EL (cell line): Measurements from ENCODE around the gene UTY.

Experiments used
- DNase-seq: peaks from one replicate; pipeline ENCODE4 v3.0.0-alpha.2; 2016

Gene UTY

GRCh38 chrY:13479828-13480227 lies at the start of gene UTY:
Gene UTY, minus strand, starts transcription at chrY:13480033. Its CDS starts 368 bp downstream, at chrY:13479665.
- DNase-seq: peak; percentile 87

GRCh38 chrY:13520474-13520873 lies 40.6 kb upstream of the UTY start:
- DNase-seq: no peak

DNA sequence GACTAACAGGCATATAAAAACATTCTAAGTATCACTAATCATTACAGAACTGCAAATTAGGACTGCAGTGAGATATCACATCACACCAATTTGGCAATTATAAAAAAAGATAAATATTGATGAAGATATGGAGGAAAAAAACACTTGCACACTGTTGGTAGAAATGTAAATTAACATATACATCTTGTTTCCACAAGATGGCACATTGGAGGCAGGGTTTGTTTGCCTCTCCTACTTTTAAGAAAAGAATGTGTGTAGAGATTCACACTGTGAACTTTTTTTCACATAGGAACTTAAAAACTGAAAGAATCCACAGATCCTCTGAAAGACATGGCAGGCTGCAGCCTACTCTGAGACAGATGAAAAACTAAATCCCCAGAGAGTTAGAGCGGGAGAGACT lies 21.4 kb upstream of the UTY start:
- DNase-seq: no peak

GRCh38 chrY:13493737-13494136 lies 13.9 kb upstream of the UTY start:
- DNase-seq: no peak

- no peak for DNase-seq
These were observed 12.6 kb upstream of the UTY start for GRCh38 chrY:13492408-13492807.

DNA sequence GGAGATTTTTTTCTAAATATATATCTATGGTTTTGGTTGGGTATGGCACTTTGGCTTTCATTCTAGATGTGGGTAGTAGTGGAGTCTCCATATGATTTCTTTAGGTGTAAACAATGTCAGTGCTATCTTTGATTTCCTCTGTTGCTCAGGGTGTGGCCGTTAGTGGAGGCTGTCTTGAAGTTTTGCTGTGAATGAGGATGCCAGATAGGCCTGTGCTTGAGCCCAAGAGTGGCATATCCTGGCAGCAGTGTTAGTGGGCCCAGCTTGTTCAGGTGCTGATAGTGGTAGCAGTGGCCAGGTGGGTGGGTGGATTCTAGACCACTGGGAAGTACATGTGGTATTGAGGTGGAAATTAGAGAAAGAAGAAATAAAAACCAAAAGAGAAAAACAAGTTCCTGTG lies 8.9 kb upstream of the UTY start:
- DNase-seq: no peak

GRCh38 chrY:13479121-13479711 lies 617 bp downstream of the UTY start:
- peak; percentile 37 for DNase-seq

GRCh38 chrY:13478126-13478785 lies 1.6 kb downstream of the UTY start:
- DNase-seq: peak; percentile 73

DNA sequence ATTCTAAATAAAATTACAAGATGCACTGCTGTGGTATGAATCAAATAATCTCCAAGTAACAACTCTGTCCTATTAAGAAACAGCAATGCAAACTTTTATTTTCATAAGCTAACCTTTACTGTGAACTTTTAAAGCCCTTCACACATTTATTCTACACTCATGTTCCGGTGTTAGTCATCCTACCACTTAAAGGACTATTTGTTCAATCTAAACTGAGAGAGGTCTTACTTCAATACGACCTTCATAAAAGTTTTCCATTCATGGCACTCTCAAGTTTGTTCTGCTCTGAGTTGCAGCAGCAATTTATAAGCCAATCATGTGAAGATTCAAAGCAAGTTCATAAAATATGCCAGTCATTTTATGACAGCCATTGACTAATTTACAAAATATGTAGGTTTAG lies 4.8 kb downstream of the UTY start:
- peak; percentile 9 for DNase-seq

DNA sequence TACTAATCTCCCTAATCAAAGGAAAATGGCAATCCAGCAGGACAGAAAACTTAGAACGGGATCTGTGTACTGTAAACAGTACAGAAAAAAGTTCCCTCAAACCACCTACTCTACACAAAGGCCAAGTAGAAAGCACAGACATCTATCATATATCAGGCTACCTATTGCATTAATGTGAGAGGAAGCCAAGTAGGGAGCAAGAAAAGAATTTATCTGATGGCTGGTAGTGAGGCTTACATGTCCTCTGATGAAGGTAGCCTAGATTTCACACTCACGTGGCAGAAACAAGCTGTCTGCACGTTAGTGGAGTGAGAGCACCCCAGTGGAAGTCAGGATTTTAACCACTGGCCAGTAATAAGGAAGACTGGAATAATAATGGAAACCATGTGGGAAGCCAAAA lies 28.3 kb downstream of the UTY start:
- DNase-seq: no peak

DNA sequence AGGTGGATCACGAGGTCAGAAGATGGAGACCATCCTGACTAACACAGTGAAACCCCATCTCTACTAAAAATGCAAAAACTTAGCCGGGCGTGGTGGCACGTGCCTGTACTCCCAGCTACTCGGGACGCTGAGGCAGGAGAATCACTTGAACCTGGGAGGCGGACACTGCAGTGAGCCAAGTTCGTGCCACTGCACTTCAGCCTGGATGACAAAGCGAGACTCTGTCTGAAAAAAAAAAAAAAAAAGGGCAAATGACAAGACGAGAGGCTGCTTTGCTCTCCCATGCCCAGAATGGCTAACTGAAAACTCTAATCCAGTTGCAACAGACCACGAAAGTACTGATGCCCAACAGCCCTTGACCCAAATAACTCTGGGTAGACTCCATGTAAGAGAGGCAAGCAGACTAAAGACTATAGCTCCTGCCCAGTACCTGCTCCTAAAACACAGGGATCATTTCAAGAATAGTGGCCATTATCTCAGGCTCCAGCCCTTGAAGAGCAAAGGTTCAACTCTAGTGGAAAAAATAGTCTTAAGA lies 29.2 kb downstream of the UTY start:
- DNase-seq: no peak

DNA sequence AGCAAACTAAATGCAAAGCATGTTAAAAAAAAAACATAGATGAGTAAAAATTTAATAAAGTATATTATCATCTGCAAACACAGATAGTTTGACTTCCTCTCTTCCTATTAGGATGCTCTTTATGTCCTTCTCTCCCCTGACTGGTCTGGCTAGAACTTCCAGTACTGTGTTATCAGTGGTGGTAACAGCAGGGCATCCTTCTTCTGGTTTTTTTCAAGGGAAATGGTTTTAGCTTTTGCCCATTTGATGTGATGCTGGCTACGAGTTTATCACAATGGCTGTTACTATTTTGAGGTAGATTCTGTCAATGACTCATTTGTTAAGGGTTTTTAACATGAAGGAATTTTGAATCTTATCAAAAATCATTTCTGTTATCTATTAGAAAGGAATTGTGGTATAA lies 34.3 kb downstream of the UTY start:
- no peak for DNase-seq

DNA sequence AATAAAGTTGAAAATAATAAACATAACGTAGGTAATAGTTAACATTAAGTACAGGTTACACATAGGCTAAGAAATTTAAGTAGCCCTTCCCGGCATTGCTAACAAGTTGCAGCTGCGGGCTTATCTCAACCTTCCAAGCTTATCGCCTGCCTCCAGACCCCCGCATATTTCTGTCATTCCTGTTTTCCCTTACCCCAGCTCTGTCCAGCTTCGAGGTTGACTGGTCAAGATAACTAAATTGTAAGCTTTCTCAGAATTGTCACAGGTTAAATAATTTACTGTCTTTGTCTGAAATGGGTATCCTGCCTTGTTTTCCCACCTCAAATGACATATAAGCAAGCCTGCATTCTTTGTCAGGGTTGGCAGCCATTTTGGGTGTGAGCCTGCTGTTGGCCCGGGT lies 36.7 kb downstream of the UTY start:
- no peak for DNase-seq

DNA sequence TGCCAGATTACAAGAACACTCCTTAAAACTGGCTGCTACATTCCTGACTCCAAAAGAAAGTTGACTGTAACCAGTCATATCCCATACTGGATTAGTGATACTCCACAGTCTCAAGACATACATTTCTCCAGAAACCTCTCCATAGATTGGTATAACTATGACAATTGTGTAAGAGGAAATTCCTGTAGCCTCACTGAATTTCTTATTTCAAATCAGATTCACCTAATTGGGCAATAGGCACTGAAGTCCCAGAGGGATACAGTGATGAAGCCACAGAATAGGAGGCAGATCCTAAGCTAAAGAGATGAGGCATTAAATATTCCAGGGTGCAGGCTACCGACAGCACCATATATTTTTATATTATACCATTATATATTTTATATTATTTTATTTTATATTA lies 39.0 kb downstream of the UTY start:
- no peak for DNase-seq

DNA sequence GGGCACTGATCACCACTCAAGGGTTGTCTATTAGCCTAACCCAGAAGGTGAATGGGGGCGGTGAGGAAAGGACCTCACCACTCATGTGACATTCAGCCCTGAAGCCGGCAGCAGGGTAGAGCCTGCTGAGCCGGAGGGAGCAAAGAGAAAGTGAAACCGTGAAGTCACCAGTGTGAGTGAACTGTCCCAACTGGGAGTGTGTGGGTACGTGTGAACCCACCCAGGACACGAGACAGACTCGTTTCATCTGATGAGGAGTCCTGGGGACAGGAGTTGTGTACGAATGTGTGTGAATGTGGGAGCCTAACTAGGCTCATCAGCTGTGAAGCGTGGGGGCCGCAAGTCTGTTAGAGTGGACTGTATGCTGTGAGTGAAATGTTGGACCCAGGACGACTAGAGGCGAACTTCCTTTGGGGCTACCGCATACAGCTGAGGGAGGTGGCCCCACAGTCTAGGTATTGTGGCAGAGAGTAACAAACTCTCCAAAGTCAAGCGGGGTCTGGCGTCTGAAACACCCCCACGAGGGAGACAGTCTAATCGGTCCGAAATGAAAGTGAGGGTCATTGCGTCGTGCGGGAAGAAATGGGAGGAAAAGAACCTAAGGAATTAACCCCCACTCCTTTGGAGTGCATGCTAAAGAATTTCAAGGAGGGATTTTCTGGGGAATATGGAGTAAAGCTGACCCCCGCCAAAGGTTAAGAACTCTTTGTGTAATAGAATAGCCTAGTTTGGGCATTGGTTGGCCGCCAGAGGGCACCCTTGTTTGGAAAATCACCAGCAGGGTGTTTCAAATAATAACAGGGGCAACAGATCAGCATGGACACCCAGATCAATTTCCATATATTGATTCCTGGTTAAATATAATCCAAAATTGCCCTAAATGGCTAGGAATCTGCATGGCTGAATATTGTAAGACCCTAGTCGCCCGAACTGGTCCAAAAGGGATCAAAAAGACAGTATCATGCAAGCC lies 43.6 kb downstream of the UTY start:
- peak; percentile 17 for DNase-seq

DNA sequence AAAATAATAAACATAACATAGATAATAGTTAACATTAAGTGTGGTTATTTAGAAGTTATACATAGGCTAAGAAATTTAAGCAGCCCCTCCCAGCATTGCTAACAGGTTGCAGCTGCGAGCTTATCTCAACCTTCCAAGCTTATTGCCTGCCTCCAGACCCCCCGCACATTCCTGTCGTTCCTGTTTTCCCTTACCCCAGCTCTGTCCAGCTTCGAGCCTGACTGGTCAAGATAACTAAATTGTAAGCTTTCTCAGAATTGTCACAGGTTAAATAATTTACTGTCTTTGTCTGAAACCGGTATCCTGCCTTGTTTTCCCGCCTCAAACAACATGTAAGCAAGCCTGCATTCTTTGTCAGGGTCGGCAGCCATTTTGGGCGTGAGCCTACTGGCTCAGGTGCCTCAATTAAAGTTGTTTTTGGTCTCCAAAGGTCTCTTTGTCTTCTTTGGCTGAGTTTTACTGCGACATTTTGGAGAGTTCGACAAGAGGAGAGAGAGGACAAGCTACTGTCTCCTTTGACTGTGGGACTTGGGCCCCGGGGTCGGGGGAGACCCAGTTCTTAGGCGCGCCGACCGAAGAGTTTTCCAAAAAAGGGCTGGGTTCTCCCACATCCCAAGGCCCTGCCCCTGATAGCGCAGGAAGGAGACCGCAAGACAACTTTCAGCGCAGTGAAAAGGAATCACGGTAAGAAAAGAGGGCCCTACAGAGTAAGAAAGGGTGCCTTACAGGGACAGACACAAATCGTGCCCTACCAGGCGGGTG lies 44.4 kb downstream of the UTY start:
- no peak for DNase-seq

DNA sequence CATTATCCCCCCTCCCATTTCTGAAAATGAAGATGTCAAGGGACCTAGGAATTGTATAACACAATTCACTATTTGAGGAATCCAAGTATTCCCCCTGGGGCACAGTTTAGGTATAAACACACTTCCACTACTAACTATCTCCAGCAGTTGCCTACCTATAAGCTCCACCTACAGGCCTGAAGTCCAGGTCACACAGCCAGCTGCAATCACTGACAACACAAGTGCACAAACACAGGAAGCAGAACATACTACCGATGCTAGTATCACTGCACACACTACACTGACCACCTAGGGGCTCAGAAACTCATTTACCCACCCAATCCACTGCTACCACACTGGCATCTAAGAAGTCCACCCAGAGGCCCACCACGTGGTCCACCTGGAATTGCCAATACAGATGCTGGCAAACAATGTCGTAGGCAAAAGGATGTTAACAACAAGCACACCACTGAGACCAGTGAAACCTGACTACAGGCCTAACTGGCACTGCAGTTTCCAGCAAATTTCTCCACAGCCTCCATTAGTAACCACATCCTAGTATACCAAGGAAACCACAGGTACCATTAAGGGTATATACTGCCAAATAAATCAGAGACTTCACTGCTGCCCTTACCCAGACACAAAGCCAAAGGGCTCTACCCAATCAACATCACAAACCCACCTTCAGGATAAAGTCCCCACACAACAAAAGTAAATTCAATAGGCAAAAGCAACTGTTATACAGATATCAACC lies 47.4 kb downstream of the UTY start:
- no peak for DNase-seq

- DNase-seq: no peak
These were observed 50.3 kb downstream of the UTY start for GRCh38 chrY:13429551-13429950.

- no peak for DNase-seq
These were observed 56.5 kb downstream of the UTY start for GRCh38 chrY:13423281-13423732.

GRCh38 chrY:13416869-13417661 lies 62.8 kb downstream of the UTY start:
- no peak for DNase-seq

DNA sequence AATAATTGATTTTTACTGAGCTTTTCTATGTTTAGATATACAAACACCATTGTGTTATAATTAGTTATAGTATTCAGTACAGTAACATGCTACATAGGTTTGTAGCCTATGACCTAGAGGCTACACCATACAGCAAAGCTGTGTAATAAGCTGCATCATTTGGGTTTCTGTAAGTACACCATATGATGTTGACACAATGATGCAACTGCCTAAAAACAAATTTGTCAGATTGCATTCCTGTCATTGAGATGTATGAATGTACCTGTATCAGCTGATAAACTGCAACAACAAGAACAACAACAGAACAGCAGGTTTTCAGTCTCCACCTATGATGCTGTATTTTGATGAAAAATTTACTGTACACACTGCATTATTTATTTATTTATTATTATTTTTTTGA lies 64.3 kb downstream of the UTY start:
- DNase-seq: no peak
